Calu3 (cell line): ENCODE data around the gene EXOSC5. TPM values are rescaled to one million over a fixed set of nuclear protein-coding genes. Genes with fewer than 3 reads are reported as not detected.
A peak's percentile ranks its signal among the peaks of the same experiment; 100 is the strongest.

Experiments used
- BruUV-seq: library from RNA; stranded (reverse); fragments of 400-500 nt; replicated peaks from 2 replicates; lab custom pipeline; 2021; lab: Mats Ljungman, UMichigan
- CTCF ChIA-PET: fragments of 300-600 bp; sonication (Branson Sonifier 250); formaldehyde crosslinking; loops from one replicate; lab custom pipeline; 2022; ENCODE audit warnings: antibody characterized with exemption; lab: Charles Lee
- DNase-seq: peaks from one replicate; pipeline ENCODE4 v3.0.0; 2022
- H3K27ac Mint-ChIP-seq: one replicate; pipeline ENCODE4 v1.8.0; 2022; ENCODE audit warnings: mixed read lengths; ENCODE audit not compliant: unreplicated experiment
- H3K27me3 Mint-ChIP-seq: one replicate; pipeline ENCODE4 v1.8.0; 2022; ENCODE audit warnings: mixed read lengths; ENCODE audit not compliant: unreplicated experiment
- H3K36me3 Mint-ChIP-seq: one replicate; pipeline ENCODE4 v1.8.0; 2022; ENCODE audit warnings: mild to moderate bottlenecking, moderate library complexity, mixed read lengths; ENCODE audit not compliant: insufficient read depth, unreplicated experiment
- H3K4me1 Mint-ChIP-seq: one replicate; pipeline ENCODE4 v1.8.0; 2022; ENCODE audit warnings: mild to moderate bottlenecking, low read depth, mixed read lengths; ENCODE audit not compliant: unreplicated experiment
- H3K4me3 Mint-ChIP-seq: one replicate; pipeline ENCODE4 v1.8.0; 2022; ENCODE audit warnings: mild to moderate bottlenecking, low read depth, moderate library complexity, mixed read lengths; ENCODE audit not compliant: unreplicated experiment
- H3K9me3 Mint-ChIP-seq: one replicate; pipeline ENCODE4 v1.8.0; 2022; ENCODE audit warnings: low read depth, mixed read lengths; ENCODE audit not compliant: unreplicated experiment
- intact Hi-C: fragments of 100-400 bp; cut with micrococcal nuclease; formaldehyde crosslinking; loops from one replicate; pipeline ENCODE4 v1.10.0; 2022; ENCODE audit not compliant: unreplicated experiment
- total RNA-seq: library from RNA; stranded (reverse); gene quantifications from 2 replicates; pipeline ENCODE4 v1.2.3, GENCODE V29; 2022
- TF ChIP-seq, protein P1 (sequence below): fragments of 200-600 bp; IDR thresholded peaks from one replicate; pipeline ENCODE4 v1.8.0; 2022; ENCODE audit warnings: antibody characterized with exemption; ENCODE audit not compliant: unreplicated experiment

Gene EXOSC5
- total RNA-seq, 1 experiment from 2014 or later = 44.7 TPM

DNA sequence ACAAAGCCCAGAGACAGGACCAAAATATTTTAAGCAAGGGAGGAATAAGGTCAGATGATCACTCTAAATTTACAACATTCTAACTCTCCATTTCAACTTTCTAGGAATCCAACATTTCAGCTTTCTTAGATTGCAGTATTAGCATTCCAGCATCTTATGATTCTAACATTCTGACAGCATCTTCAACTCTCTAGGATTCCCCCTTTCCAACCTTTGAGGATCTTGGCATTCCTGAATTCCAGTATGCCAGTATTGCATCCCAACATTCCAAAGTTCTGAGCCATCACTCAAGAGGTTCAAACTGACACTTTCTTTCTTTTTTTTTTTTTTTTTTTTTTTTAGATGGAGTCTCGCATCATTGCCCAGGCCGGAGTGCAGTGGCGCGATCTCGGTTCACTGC, 57.2 kb downstream of the EXOSC5 start:
- CTCF ChIA-PET = interaction anchor here (0.6 kb wide), 1 partner anchor 37 kb away, joined by 3 read pairs; no protein-coding TSS in a partner anchor
- no peaks in the 10 kb centered on the region for H3K27me3 Mint-ChIP-seq
- peaks cover 7% of the 10 kb centered on the region for H3K36me3 Mint-ChIP-seq
- no peaks in the 10 kb centered on the region for H3K4me1 Mint-ChIP-seq
- TF ChIP-seq, protein P1, sequence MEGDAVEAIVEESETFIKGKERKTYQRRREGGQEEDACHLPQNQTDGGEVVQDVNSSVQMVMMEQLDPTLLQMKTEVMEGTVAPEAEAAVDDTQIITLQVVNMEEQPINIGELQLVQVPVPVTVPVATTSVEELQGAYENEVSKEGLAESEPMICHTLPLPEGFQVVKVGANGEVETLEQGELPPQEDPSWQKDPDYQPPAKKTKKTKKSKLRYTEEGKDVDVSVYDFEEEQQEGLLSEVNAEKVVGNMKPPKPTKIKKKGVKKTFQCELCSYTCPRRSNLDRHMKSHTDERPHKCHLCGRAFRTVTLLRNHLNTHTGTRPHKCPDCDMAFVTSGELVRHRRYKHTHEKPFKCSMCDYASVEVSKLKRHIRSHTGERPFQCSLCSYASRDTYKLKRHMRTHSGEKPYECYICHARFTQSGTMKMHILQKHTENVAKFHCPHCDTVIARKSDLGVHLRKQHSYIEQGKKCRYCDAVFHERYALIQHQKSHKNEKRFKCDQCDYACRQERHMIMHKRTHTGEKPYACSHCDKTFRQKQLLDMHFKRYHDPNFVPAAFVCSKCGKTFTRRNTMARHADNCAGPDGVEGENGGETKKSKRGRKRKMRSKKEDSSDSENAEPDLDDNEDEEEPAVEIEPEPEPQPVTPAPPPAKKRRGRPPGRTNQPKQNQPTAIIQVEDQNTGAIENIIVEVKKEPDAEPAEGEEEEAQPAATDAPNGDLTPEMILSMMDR = no peak
- intact Hi-C loops = loop anchor here (10.0 kb wide), 1 partner anchor 235 kb away; the partner anchor contains the start of gene CEACAM21
- H3K27ac Mint-ChIP-seq = no peak overlapping the region
- TSS peak; percentile 45 for BruUV-seq
- H3K4me3 Mint-ChIP-seq = no peak overlapping the region
- no peak for DNase-seq
- no peaks in the 10 kb centered on the region for H3K9me3 Mint-ChIP-seq

Other genes starting within 250 kb of the EXOSC5 start
- gene CYP2S1, start 204.1 kb downstream of the EXOSC5 start, total RNA-seq = 4.9 and 8.9 TPM in 2 replicates
- 107 and 118 TPM in 2 replicates for gene AXL, start 178.1 kb downstream of the EXOSC5 start, total RNA-seq
- 320 and 370 TPM in 2 replicates for gene HNRNPUL1, start 133.0 kb downstream of the EXOSC5 start, total RNA-seq
- 45.8 and 48.0 TPM in 2 replicates for gene CCDC97, start 87.2 kb downstream of the EXOSC5 start, total RNA-seq
- gene TGFB1, start 43.4 kb downstream of the EXOSC5 start, total RNA-seq = 39.2 and 42.0 TPM in 2 replicates
- 6.4 and 8.5 TPM in 2 replicates for gene B9D2, start 33.2 kb downstream of the EXOSC5 start, total RNA-seq
- 3.9 and 5.0 TPM in 2 replicates for gene TMEM91, start 20.8 kb downstream of the EXOSC5 start, total RNA-seq
- gene BCKDHA, start 459 bp upstream of the EXOSC5 start, total RNA-seq = 19.8 and 25.2 TPM in 2 replicates
- 0.19 TPM in 1 of 2 replicates, not detected in the other for gene B3GNT8, start 30.0 kb upstream of the EXOSC5 start, total RNA-seq
- gene DMAC2, start 42.6 kb upstream of the EXOSC5 start, total RNA-seq = 50.5 and 50.8 TPM in 2 replicates
- not detected in 2 replicates for gene ERICH4, start 45.8 kb upstream of the EXOSC5 start, total RNA-seq
- gene CEACAM21, start 178.8 kb upstream of the EXOSC5 start, total RNA-seq = not detected in 2 replicates
- gene CEACAM4, start 229.7 kb upstream of the EXOSC5 start, total RNA-seq = not detected in 2 replicates